Umbilical cord (tissue), 2 donors: ENCODE measurements around the gene MRPL43. TPM values are rescaled to one million over a fixed set of nuclear protein-coding genes. Genes with fewer than 3 reads are reported as not detected.

Experiments used
- DNase-seq: peaks from one replicate; pipeline ENCODE4 v3.0.0-alpha.2; 2015; ENCODE audit warnings: low spot score
- total RNA-seq: library from RNA; depleted of rRNA; stranded (reverse); fragments of >200 nt; gene quantifications from one replicate; pipeline ENCODE4 v1.2.3, GENCODE V29; 2014; ENCODE audit warnings: low replicate concordance; ENCODE audit not compliant: insufficient read depth

Gene MRPL43
- total RNA-seq, 1 donor from 2014 or later = 73.7 TPM

DNA sequence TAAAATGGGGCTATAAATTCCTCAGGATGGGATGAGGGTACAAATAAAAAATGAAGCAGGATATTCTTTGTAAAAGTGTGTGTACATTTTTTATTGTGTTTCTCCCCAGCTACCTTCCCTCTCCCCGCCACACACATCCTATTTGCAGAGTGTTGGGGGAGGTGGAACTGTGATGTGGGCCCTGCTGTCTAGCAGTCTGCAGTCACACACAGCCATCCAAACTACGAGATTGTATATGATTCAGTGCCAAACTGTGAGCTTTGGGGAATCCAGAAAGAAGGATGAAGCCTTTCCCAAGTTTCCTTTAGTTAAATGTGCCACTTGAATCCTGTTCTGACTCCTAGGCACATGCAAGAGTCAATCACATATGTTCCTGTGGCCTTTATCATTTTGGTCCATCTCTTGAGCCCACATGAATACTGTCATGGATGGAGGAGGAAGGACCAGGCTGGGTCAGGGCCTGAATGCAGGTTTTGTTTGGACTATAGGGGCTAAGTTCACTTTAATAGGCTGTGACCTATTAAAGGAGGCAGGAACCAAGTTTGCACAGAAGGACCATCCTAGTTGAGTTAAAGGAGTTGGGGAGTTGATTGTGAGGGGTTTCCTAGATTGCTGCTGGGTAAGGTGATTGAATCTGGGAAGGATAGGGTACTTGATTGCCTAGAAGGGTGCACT, 19.1 kb downstream of the MRPL43 start:
- DNase-seq = no peak

DNA sequence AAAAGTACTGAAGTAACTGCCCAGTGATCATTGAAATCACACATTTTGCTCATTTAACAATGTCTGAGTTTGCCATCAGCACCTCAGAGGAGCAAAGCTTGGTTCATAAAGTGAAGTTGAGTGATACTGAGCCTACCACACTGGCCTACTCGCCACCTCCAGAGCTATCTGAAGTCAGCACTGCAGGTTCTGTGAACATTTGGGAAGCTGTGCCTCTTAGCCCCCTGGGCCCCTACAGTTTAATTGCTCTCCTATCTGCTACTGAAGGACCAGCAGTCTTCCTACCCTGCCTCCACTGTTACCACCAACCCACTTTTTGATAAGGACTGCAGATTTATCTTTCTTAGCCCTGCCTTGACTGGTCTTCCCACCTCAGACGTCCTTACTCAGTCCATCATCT, 20.0 kb downstream of the MRPL43 start:
- DNase-seq = no peak

DNA sequence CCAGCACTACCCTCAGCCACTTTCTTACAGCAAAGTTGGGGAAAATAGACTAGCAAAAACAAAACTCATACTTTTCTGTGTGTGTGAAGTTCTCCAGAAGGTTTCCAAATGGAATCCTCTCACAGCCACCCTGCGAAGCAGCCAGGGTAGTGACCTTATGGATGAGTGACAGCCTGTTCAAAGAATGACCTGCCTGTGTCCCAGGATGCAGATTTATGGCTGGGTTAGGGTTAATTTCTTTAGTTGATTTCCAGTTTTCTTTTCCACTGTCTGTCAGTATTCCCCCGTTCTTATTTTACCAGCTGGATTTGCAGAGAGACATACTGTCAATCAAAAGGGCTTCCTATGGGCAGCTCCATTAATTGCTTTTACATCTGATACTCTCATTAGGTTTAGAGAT, 20.4 kb downstream of the MRPL43 start:
- DNase-seq = no peak

GRCh38 chr10:100965820-100966219, 21.5 kb downstream of the MRPL43 start:
- DNase-seq = no peak

DNA sequence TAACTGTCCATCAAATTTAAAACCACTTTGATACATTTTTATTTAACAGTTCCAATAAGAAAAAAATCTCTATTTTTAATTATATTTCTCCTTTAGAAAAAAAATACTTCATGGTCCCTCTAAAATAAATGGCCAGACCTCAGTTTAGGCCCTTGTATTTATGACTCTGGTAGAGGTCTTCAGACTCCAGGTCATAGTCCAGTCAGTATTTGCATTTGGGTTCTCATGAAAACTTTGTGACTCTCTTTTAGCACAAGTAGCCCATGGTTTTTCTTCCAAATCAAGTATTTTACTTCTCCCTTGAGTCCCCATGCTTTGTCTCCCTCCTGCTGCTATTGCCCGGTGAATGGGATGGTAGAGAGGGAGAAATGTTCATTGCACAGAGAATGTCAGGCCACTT, 23.5 kb downstream of the MRPL43 start:
- no peak for DNase-seq

GRCh38 chr10:100962351-100963080, 24.8 kb downstream of the MRPL43 start:
- DNase-seq = no peak

- no peak for DNase-seq
Measured at GRCh38 chr10:100960251-100960650, 27.0 kb downstream of the MRPL43 start.

GRCh38 chr10:100948916-100949315, 38.4 kb downstream of the MRPL43 start:
- no peak for DNase-seq

DNA sequence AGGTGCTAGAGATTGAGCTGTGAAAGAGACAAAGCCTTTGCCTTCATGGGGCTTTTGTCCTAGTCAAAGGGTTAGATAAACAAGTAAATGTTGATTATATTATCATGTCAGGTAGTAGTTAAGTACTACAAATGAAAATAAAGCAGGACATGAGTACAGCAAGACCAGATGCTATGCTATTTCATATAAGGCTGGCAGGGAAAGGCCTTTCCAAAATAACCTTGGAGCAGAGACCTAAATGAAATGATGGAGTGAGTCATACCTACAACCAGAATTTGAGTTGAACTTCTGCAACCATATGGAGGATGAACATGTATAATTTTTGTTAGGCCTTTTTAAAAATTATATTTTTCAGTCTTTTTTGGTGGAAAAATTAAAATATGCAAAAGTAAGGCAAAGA, 41.5 kb downstream of the MRPL43 start:
- no peak for DNase-seq

- no peak for DNase-seq
Measured at GRCh38 chr10:100943508-100943907, 43.8 kb downstream of the MRPL43 start.

- DNase-seq = no peak
Measured at GRCh38 chr10:100942229-100942628, 45.1 kb downstream of the MRPL43 start.

GRCh38 chr10:100939763-100940344, 47.4 kb downstream of the MRPL43 start:
- DNase-seq = no peak

Other genes starting within 250 kb of the MRPL43 start
- 3.1 TPM for gene PAX2, start 241.9 kb downstream of the MRPL43 start, total RNA-seq
- gene SLF2, start 74.5 kb downstream of the MRPL43 start, total RNA-seq = 59.7 TPM
- gene SEMA4G, start 18.0 kb downstream of the MRPL43 start, total RNA-seq = 0.24 TPM
- 8.7 TPM for gene TWNK, start within 50 bp of the MRPL43 start, total RNA-seq
- 37.6 TPM for gene LZTS2, start 12.3 kb upstream of the MRPL43 start, total RNA-seq
- 0.48 TPM for gene PDZD7, start 43.6 kb upstream of the MRPL43 start, total RNA-seq
- gene SFXN3, start 43.7 kb upstream of the MRPL43 start, total RNA-seq = 18.1 TPM
- 11.8 TPM for gene KAZALD1, start 74.5 kb upstream of the MRPL43 start, total RNA-seq
- gene TLX1, start 143.8 kb upstream of the MRPL43 start, total RNA-seq = 3.4 TPM
- 0.24 TPM for gene LBX1, start 242.0 kb upstream of the MRPL43 start, total RNA-seq